Measurements from ENCODE around the gene SNPH. TPM values are rescaled to one million over a fixed set of nuclear protein-coding genes. Genes with fewer than 3 reads are reported as not detected.

SNPH gene
- total and polyA plus RNA-seq, 2 of the 8 experiments (the other 6 are each of a cell fraction or from before 2014, with no cell fraction given): 0.98 to 4.9 TPM

DNA sequence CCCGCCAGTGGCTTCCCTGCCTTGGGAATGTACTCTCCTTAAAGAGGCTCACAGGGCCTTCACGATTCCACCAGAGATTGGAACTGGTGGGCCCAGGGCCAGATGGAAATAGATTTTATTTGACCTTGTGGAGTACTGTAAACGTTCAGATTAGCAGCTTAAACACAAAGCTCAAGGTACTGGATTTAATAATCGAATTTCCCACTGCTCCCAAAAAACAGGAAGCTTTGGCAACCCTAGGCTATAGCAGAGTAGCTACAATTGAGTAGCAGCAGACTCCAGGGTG, 55.5 kb downstream of the SNPH start:
- ChIA-PET CTCF (ENCODE audit: partially characterized antibody) (interaction anchor here (1.0 to 3.6 kb wide), 11 partner anchors 9 to 182 kb away, joined by 3 to 28 read pairs (median 4); no protein-coding TSS in a partner anchor), POLR2A (ENCODE audit: partially characterized antibody) (interaction anchor here (0.9 to 2.4 kb wide), 4 partner anchors 9 to 106 kb away, joined by 3 to 6 read pairs (median 5); no protein-coding TSS in a partner anchor)
- WGBS, 2 experiments (ENCODE audit: extremely low coverage in 1 of 2, insufficient coverage in 1 of 2, insufficient read length in 1 of 2, insufficient replicate concordance in 2 of 2, low coverage in 1 of 2, low lambda C conversion rate in 2 of 2, missing lambda C conversion rate in 1 of 2): 87% methylated on average over 4 of the region's 4 CpGs; no CpG with 5 or more reads in 1 of the 2 experiments
- H3K4ac ChIP-seq (replicated peaks; ENCODE audit: insufficient read length, low read depth, low read length): no peak overlapping the region
- no peak overlapping the region for H2BK12ac ChIP-seq (ENCODE audit: low read depth, low read length)
- peaks cover 2 to 7% (median 3%) of the 10 kb centered on the region in 4 experiments; a peak in 6 of 7 replicates for H3K4me1 ChIP-seq (replicated peaks in 1 of 4; ENCODE audit: control insufficient read depth in 3 of 4, insufficient read depth in 4 of 4, low read length in 3 of 4)
- H4K20me1 ChIP-seq (replicated peaks in 1 of 2; ENCODE audit: control insufficient read depth in 1 of 2, insufficient read depth in 2 of 2, low read length in 2 of 2): peaks cover 3% of the 10 kb centered on the region in 2 experiments
- H4K91ac ChIP-seq (replicated peaks; ENCODE audit: insufficient read length, low read length): no peak overlapping the region
- no peaks in the 10 kb centered on the region for H3K9me3 ChIP-seq (ENCODE audit: insufficient read depth in 2 of 2, low read depth in 1 of 2, low read length in 1 of 2)
- no peak overlapping the region for H3K14ac ChIP-seq (ENCODE audit: insufficient read length)
- H4K8ac ChIP-seq (ENCODE audit: extremely low read depth, insufficient read depth, low read length): no peak overlapping the region
- H2BK120ac ChIP-seq (replicated peaks; ENCODE audit: low read depth, low read length): no peak overlapping the region
- peaks cover 10% of the 10 kb centered on the region for H3K23me2 ChIP-seq (ENCODE audit: low read depth, low read length)
- no peaks in the 10 kb centered on the region; a peak in 2 of 7 replicates for H3K27me3 ChIP-seq (replicated peaks in 1 of 4; ENCODE audit: control insufficient read depth in 3 of 4, extremely low read depth in 1 of 4, insufficient read depth in 3 of 4, low read length in 3 of 4)
- no peak for FAIRE-seq
- H3K27ac ChIP-seq (ENCODE audit: low read depth, low read length): no peak overlapping the region
- no peak for TF ChIP-seq RBBP5 (IDR thresholded peaks at IDR 0.05; ENCODE audit: borderline replicate concordance, low read depth, low read length)
- TF ChIP-seq KDM4A (IDR thresholded peaks at IDR 0.05; ENCODE audit: low read depth, low read length, severe bottlenecking): no peak
- TF ChIP-seq EP300 (IDR thresholded peaks at IDR 0.05; ENCODE audit: borderline replicate concordance in 1 of 2, low read depth in 2 of 2, low read length in 2 of 2): no peak
- TF ChIP-seq CBX5 (IDR thresholded peaks at IDR 0.05; ENCODE audit: low read depth, low read length): no peak
- TF ChIP-seq TBP (IDR thresholded peaks at IDR 0.05; ENCODE audit: low read depth, low read length): no peak
- TF ChIP-seq YY1 (IDR thresholded peaks at IDR 0.05; ENCODE audit: low read depth, low read length): no peak
- no peak overlapping the region for H2AK5ac ChIP-seq (ENCODE audit: low read depth, low read length)
- H3K4me3 ChIP-seq (ENCODE audit: extremely low read depth in 1 of 4, insufficient read depth in 2 of 4, low read depth in 3 of 4, low read length in 4 of 4): no peak overlapping the region
- H3K4me2 ChIP-seq (ENCODE audit: insufficient read depth in 1 of 2, low read depth in 2 of 2, low read length in 2 of 2): no peak overlapping the region
- peaks cover 6% of the 10 kb centered on the region for H3K79me1 ChIP-seq (ENCODE audit: low read depth, low read length)
- peaks cover 6 to 13% of the 10 kb centered on the region in 2 experiments for H3K79me2 ChIP-seq (ENCODE audit: control insufficient read depth in 1 of 2, insufficient read depth in 2 of 2, low read length in 2 of 2)
- no peak overlapping the region for H2BK20ac ChIP-seq (ENCODE audit: low read length)
- H3K23ac ChIP-seq (ENCODE audit: insufficient read length): no peak overlapping the region
- no peak overlapping the region for H3K56ac ChIP-seq (replicated peaks; ENCODE audit: insufficient read length, low read depth, low read length)
- no peak overlapping the region for H2BK5ac ChIP-seq (ENCODE audit: low read depth, low read length)
- H2AFZ ChIP-seq (ENCODE audit: low read length): no peak overlapping the region
- no peak overlapping the region for H2BK15ac ChIP-seq (ENCODE audit: low read length)
- H3K36me3 ChIP-seq (ENCODE audit: control insufficient read depth in 2 of 4, insufficient read depth in 4 of 4, low read length in 3 of 4): no peaks in the 10 kb centered on the region
- no peak overlapping the region for H3K18ac ChIP-seq (ENCODE audit: extremely low read depth, low read length)
- no peak overlapping the region for H3K9ac ChIP-seq (replicated peaks in 1 of 4; ENCODE audit: extremely low read depth in 1 of 4, low read depth in 3 of 4, low read length in 3 of 4)
- DNase-seq (ENCODE audit: low read depth in 1 of 2, low spot score in 2 of 2): no peak
- no peak overlapping the region for H4K5ac ChIP-seq (ENCODE audit: insufficient read length, low read depth, low read length)

Measured in H1 (cell line).